H1 (cell line): ENCODE measurements around the gene ARHGAP26.

Experiments used
- CTCF ChIP-seq, 3 experiments: IDR thresholded peaks; 1 replicate in 2 of 3; 2 replicates in 1 of 3; pipeline versions ENCODE4 v1.5.1 to v1.6.1; 2011; ENCODE audit warnings: low read length in 3 of 3, mild to moderate bottlenecking in 3 of 3, inconsistent platforms in 2 of 3, low read depth in 1 of 3, moderate library complexity in 1 of 3; ENCODE audit not compliant: insufficient read depth in 1 of 3; ENCODE audit errors: control extremely low read depth in 1 of 3
- POLR2A ChIP-seq, 2 experiments: IDR thresholded peaks; 1 replicate in 1 of 2; 2 replicates in 1 of 2; pipeline ENCODE4 v1.6.1; 2011; ENCODE audit warnings: low read depth in 2 of 2, low read length in 2 of 2, mild to moderate bottlenecking in 2 of 2; ENCODE audit errors: control extremely low read depth in 1 of 2
- RNF2 ChIP-seq: fragments of 200-900, 300-1000 bp; sonication (generic); IDR thresholded peaks from 2 replicates; pipeline ENCODE4 v1.7.1; 2016; ENCODE audit warnings: borderline replicate concordance, low read depth, mild to moderate bottlenecking, antibody characterized with exemption, low read length; ENCODE audit not compliant: poor library complexity, severe bottlenecking; ENCODE audit errors: missing control alignments

- TF ChIP-seq RNF2 (no peak), CTCF (IDR thresholded peaks at IDR 0.05; ENCODE audit: control extremely low read depth in 1 of 3, insufficient read depth in 1 of 3, low read depth in 1 of 3, low read length in 3 of 3) (no peak), POLR2A (IDR thresholded peaks at IDR 0.05; ENCODE audit: control extremely low read depth in 1 of 2, low read depth in 2 of 2, low read length in 2 of 2) (no peak)
Observed at GRCh38 chr5:142807372-142807911, 37.3 kb downstream of the ARHGAP26 start.
